DOHH2 (cell line): ENCODE measurements around the gene KCNJ6.

Source experiments
- EZH2phosphoT487 ChIP-seq: fragments of 200-600 bp; sonication (generic); IDR thresholded peaks from 2 replicates; pipeline ENCODE4 v1.6.1; 2017; ENCODE audit warnings: borderline replicate concordance, mild to moderate bottlenecking, antibody characterized with exemption, low read length, moderate library complexity, mixed read lengths
- TF ChIP-seq, protein P1 (sequence below): fragments of 200-600 bp; sonication (generic); IDR thresholded peaks from one replicate; pipeline ENCODE4 v1.5.1; 2014; ENCODE audit warnings: antibody characterized with exemption, mild to moderate bottlenecking, low read depth, low read length; ENCODE audit not compliant: poor library complexity, severe bottlenecking

DNA sequence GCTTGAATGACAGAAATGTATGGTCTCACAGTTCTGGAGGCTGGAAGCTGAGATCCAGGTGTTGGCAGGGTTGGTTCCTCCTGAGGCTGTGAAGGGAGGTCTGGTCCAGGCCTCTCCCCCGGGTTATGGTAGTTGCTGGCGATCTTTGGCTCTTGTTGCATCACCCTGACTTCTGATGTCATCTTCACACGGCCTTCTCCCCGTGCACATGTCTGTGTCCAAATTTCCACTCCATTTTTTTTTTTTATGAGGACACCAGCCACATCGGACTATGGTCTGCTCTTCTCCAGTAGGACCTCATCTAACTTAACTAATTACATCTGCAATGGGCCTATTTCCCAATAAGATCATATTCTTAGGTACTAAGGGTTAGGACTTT is 232.2 kb downstream of the KCNJ6 start:
- TF ChIP-seq, protein P1, sequence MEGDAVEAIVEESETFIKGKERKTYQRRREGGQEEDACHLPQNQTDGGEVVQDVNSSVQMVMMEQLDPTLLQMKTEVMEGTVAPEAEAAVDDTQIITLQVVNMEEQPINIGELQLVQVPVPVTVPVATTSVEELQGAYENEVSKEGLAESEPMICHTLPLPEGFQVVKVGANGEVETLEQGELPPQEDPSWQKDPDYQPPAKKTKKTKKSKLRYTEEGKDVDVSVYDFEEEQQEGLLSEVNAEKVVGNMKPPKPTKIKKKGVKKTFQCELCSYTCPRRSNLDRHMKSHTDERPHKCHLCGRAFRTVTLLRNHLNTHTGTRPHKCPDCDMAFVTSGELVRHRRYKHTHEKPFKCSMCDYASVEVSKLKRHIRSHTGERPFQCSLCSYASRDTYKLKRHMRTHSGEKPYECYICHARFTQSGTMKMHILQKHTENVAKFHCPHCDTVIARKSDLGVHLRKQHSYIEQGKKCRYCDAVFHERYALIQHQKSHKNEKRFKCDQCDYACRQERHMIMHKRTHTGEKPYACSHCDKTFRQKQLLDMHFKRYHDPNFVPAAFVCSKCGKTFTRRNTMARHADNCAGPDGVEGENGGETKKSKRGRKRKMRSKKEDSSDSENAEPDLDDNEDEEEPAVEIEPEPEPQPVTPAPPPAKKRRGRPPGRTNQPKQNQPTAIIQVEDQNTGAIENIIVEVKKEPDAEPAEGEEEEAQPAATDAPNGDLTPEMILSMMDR = no peak
- no peak for TF ChIP-seq EZH2phosphoT487
